Upper lobe of left lung (tissue), 4 donors: Measurements from ENCODE around the gene PTBP3.

ENCODE experiments used
- POLR2A ChIP-seq, 4 donors: fragments of 450-650 bp; IDR thresholded peaks; one replicate each; pipeline ENCODE4 v1.5.1; 2016 to 2017; ENCODE audit warnings: antibody characterized with exemption in 4 of 4, mild to moderate bottlenecking in 2 of 4
- TF ChIP-seq, protein P1 (sequence below), 6 experiments: fragments of 450-650 bp in 4 of 6; fragments of 200-600 bp in 2 of 6; sonication (generic) in 2 of 6; IDR thresholded peaks; one replicate each; pipeline ENCODE4 v1.5.1; 2016 to 2019; ENCODE audit warnings: antibody characterized with exemption in 6 of 6

DNA sequence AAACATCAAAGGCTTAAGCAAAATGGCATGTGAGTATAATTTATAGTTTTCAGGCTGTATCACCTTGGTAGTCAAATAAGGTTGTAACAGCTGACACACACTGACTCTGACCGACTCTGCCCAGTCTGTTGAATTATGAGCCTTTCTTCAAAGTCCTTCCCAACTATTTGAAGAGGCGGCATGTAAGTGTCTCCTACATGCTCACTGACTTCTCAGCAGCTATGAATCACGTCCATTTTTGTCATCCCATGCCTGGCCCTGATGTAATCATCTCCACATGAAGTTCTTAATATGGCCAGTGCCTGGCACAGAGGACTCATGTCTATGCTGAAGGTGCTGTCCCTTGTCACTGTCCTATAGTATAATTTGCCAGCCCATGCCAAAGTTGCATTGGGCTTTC, 5.1 kb upstream of the PTBP3 start:
- no peak for TF ChIP-seq POLR2A (IDR thresholded peaks at IDR 0.05)
- TF ChIP-seq, protein P1, sequence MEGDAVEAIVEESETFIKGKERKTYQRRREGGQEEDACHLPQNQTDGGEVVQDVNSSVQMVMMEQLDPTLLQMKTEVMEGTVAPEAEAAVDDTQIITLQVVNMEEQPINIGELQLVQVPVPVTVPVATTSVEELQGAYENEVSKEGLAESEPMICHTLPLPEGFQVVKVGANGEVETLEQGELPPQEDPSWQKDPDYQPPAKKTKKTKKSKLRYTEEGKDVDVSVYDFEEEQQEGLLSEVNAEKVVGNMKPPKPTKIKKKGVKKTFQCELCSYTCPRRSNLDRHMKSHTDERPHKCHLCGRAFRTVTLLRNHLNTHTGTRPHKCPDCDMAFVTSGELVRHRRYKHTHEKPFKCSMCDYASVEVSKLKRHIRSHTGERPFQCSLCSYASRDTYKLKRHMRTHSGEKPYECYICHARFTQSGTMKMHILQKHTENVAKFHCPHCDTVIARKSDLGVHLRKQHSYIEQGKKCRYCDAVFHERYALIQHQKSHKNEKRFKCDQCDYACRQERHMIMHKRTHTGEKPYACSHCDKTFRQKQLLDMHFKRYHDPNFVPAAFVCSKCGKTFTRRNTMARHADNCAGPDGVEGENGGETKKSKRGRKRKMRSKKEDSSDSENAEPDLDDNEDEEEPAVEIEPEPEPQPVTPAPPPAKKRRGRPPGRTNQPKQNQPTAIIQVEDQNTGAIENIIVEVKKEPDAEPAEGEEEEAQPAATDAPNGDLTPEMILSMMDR (IDR thresholded peaks at IDR 0.05) = no peak
